PC-9 (cell line): ENCODE data around the gene ATOX1.

Experiments
- CTCF ChIP-seq: fragments of 200-600 bp; sonication (generic); conservative IDR thresholded peaks from 2 replicates; pipeline ENCODE4 v1.6.1; 2017; ENCODE audit warnings: mixed run types, antibody characterized with exemption, mild to moderate bottlenecking, moderate library complexity
- EZH2 ChIP-seq: fragments of 200-600 bp; sonication (generic); IDR thresholded peaks from 2 replicates; pipeline ENCODE4 v1.8.0; 2017; ENCODE audit warnings: antibody characterized with exemption, low read depth

GRCh38 chr5:151741678-151742423 lies 16.6 kb downstream of the ATOX1 start:
- no peak for TF ChIP-seq CTCF
- no peak for TF ChIP-seq EZH2
